ENCODE results near the gene S100A7A. TPM values are rescaled to one million over a fixed set of nuclear protein-coding genes. Genes with fewer than 3 reads are reported as not detected.
A peak's percentile ranks its signal among the peaks of the same experiment; 100 is the strongest.

S100A7A gene
- total and polyA plus RNA-seq, 12 donors, result not detected

GRCh38 chr1:153393926-153394325 lies 22.4 kb upstream of the S100A7A start:
- H3K27ac ChIP-seq, result peak overlapping the region in 1 of 10 donors; percentile 87
- WGBS, 2 donors, result 81 to 83% methylated on average over 6 of the region's 6 CpGs
- DNase-seq (no peak), ATAC-seq (peak in 3 of 8 donors; percentile 7 to 12 (median 9))
- peaks cover 0 to 17% (median 4%) of the 10 kb centered on the region in 7 donors for H3K27me3 ChIP-seq
- peaks cover 0 to 34% (median 4%) of the 10 kb centered on the region in 9 donors for H3K4me1 ChIP-seq
- no peaks in the 10 kb centered on the region for H3K9me3 ChIP-seq
- intact Hi-C loops (cut with DNase I), result no loop called here
- TF ChIP-seq, protein P1, sequence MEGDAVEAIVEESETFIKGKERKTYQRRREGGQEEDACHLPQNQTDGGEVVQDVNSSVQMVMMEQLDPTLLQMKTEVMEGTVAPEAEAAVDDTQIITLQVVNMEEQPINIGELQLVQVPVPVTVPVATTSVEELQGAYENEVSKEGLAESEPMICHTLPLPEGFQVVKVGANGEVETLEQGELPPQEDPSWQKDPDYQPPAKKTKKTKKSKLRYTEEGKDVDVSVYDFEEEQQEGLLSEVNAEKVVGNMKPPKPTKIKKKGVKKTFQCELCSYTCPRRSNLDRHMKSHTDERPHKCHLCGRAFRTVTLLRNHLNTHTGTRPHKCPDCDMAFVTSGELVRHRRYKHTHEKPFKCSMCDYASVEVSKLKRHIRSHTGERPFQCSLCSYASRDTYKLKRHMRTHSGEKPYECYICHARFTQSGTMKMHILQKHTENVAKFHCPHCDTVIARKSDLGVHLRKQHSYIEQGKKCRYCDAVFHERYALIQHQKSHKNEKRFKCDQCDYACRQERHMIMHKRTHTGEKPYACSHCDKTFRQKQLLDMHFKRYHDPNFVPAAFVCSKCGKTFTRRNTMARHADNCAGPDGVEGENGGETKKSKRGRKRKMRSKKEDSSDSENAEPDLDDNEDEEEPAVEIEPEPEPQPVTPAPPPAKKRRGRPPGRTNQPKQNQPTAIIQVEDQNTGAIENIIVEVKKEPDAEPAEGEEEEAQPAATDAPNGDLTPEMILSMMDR (IDR thresholded peaks at IDR 0.05), result no peak
- H3K4me3 ChIP-seq, result no peak overlapping the region
- H3K36me3 ChIP-seq, result no peaks in the 10 kb centered on the region

DNA sequence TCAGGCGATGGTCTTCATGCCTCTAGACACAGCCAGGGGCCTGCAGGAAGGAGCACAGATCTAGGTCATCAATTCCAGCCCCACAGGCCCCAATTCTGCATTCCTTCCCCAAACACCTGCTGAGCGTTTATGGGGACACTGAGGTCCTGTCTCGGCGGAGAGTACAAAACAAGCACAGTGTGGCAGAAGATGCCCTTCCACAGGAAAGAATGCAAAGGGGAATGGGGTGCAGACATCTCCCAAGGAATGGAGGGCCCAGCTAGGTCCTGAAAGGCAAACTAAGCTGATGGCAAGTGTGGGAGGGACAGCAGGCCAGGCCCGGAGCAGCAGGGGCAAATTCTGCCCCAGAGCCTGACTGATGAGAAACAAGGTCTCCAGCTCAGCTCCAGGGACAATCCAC lies 21.9 kb upstream of the S100A7A start:
- Histone ChIP-seq H3K27ac (peak overlapping the region in 1 of 10 donors; percentile 87), H3K4me3 (no peak overlapping the region), H3K36me3 (no peaks in the 10 kb centered on the region), H3K27me3 (peaks cover 0 to 22% (median 4%) of the 10 kb centered on the region in 7 donors), H3K4me1 (peaks cover 0 to 34% (median 4%) of the 10 kb centered on the region in 9 donors), H3K9me3 (no peaks in the 10 kb centered on the region)
- TF ChIP-seq, protein P1 (IDR thresholded peaks at IDR 0.05), result no peak
- DNase-seq (no peak), ATAC-seq (no peak)
- 77 to 85% methylated on average over 5 of the region's 5 CpGs for WGBS, 2 donors
- intact Hi-C loops (cut with DNase I), result no loop called here

DNA sequence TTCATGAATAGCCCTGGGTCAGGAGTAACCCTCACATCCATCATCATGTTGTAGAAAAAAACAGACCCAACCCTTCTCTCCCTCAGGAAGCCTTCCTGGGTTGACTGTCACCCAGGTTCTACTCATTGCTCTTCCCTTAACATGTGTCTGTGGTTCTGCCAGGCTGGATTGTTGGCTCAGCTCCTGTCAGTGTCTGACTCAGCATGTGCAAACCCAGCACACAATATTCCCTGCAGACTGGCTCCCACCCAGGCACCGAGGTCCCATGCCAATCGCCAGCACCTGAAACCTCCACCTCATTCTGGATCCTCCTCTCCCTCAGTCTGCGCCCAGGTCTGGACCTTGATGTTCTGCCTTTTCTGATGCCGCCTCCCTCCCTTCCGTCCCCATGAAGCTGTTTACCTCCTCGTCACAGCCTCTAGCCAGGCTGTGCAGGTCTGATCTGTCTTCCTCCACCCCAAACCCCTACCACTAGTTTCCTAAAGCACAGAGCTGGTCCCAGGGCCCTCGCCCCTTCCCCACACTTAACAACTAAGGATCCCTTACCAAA lies 21.1 kb upstream of the S100A7A start:
- Histone ChIP-seq H3K4me1 (peaks cover 0 to 28% (median 4%) of the 10 kb centered on the region in 9 donors), H3K27me3 (peaks cover 0 to 22% (median 0%) of the 10 kb centered on the region in 7 donors), H3K4me3 (no peak overlapping the region), H3K9me3 (no peaks in the 10 kb centered on the region), H3K36me3 (no peaks in the 10 kb centered on the region), H3K27ac (peak overlapping the region in 1 of 10 donors; percentile 87)
- ATAC-seq, result peak in 2 of 8 donors; percentile 52 to 63
- 70 to 82% methylated on average over 7 of the region's 7 CpGs for WGBS, 2 donors
- TF ChIP-seq, protein P1 (IDR thresholded peaks at IDR 0.05), result no peak
- DNase-seq, result peak in 1 of 2 donors; percentile 26
- intact Hi-C loops (cut with DNase I), result no loop called here

DNA sequence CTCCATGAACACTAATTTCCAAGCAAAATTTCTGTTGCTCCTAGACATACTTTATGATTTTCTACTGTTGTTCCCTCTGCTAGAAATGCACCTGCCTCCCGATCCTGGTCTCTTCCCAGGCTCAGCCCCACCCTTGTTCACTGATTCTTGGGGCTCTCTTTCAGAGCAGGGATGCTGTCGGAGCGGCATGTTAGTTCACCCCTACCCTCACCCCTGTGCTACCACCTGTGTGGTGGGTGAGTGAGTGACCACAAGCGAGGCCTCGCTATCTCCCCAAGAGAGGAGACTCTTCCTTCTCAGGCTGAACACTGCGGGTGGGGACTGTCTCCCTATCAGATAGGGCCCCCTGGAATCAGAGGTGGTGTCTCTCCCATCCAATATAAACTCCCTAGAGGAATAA lies 20.5 kb upstream of the S100A7A start:
- Histone ChIP-seq H3K4me1 (peaks cover 0 to 24% (median 4%) of the 10 kb centered on the region in 9 donors), H3K27me3 (peaks cover 0 to 22% (median 0%) of the 10 kb centered on the region in 7 donors), H3K27ac (no peak overlapping the region), H3K9me3 (no peaks in the 10 kb centered on the region), H3K36me3 (no peaks in the 10 kb centered on the region), H3K4me3 (no peak overlapping the region)
- DNase-seq (no peak), ATAC-seq (no peak)
- TF ChIP-seq, protein P1 (IDR thresholded peaks at IDR 0.05), result no peak
- 77 to 79% methylated on average over 6 of the region's 6 CpGs for WGBS, 2 donors
- intact Hi-C loops (cut with DNase I), result no loop called here

Data from heart right ventricle (tissue), 16 donors.